Endothelial cell of hepatic sinusoid (primary cell): ENCODE data around the gene SCD.
"Not testable (repeated sequence)": the region's sequence is repeated elsewhere in the genome, so short reads cannot be mapped to it uniquely, and the experiment has no call there.

Experiments
- in situ Hi-C: cut with HindIII; loops from 2 replicates; pipeline ENCODE4 v1.10.0; 2017; ENCODE audit warnings: low sequenced_read_pairs

Gene SCD

DNA sequence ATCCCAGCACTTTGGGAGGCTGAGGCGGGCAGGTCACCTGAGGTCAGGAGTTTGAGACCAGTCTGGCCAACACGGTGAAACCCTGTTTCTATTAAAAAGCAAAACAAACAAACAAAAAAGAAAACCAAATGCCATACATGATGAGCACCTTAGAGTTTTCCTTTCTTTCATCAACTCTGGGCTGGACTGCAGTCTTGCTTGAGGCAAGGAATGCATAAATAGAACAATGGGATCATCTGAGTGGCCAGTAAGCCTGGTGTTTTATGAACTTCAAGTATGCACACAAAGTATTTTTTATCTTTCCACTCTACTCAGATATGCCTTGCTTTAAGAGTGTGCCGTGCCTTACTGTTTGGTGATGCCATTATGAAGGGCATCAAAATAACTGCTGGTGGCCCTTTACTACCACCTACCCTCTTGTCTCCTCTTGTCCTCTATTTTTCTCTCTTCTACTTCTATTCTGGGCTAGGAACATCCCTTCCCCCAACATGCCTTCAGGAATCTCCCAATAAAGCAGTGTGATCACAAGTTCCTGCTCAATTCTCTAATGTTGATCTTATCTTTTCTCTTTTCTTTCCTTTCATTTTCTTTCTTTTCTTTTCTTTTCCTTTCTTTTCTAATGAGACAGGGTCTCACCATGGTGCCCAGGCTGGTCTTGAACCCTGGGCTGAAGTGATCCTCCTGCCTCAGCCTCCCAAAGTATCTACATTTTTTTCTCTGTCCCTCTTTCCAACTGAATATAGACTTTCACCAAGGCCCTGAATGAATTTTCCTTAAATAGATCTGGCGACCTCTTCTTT, 10.2 kb downstream of the SCD start:
- in situ Hi-C loops: no loop called here

- in situ Hi-C loops: no loop called here
These were observed 12.0 kb downstream of the SCD start for GRCh38 chr10:100359030-100359432.

GRCh38 chr10:100359529-100360150, 12.6 kb downstream of the SCD start:
- in situ Hi-C loops: no loop called here

DNA sequence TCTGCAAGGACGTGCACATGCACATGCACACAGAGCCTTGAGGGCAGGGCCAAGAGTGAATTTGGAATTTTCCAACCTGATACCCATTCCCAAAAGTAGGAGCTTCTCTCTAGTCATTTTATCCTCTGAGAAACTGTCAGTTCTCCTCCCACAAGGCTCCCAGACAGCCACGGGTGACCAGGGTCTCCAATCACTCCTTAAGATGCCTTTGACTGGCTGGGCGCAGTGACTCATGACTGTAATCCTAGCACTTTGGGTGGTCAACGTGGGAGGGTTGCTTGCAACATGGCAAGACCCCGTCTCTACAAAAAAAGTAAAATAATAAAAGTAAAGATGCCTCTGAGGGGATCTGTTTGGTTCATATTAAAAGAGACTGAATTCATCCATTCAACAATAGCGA, 13.2 kb downstream of the SCD start:
- in situ Hi-C loops: no loop called here

- in situ Hi-C loops: no loop called here
These were observed 15.8 kb downstream of the SCD start for GRCh38 chr10:100362570-100363496.

- in situ Hi-C loops: no loop called here
These were observed 17.1 kb downstream of the SCD start for GRCh38 chr10:100364175-100364574.

- in situ Hi-C loops: no loop called here
These were observed 17.8 kb downstream of the SCD start for GRCh38 chr10:100364735-100365391.

GRCh38 chr10:100368721-100369120, 21.7 kb downstream of the SCD start:
- in situ Hi-C loops: no loop called here

DNA sequence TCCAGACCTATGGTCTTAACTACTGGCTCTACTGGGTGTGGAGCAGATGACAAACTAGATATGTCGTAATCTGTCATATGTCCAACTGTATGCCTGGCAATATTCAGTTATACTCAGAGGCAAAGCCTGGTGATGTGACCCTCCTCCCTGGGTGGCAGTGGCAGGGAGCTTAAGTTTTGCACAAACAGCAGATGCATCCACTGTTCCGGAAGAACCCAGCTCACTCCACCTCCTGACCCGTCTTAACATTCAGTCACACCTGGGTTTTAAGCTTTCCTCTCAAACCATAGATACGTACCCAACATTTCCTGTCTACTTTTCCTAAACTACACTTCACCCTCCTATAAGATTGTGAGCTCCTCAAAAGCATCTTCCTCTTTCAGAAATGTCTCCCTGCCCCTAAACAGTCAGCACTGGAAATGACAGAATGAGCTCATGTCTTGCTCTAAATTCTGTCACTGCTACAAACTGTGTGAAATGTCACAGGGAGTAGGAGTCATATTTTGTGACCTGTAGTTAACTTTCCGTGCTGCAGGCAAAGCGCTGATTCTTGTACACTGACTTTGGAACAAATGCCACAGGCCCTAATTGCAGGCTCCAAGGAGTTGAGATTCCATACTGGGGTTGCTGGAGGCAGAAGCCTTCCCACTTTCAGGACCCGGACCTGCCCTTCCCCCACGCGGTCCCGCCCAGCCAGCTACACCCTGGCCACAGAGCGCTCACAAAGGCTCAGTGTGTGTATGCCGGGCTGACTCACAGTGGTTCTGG, 23.9 kb downstream of the SCD start:
- in situ Hi-C loops: no loop called here

DNA sequence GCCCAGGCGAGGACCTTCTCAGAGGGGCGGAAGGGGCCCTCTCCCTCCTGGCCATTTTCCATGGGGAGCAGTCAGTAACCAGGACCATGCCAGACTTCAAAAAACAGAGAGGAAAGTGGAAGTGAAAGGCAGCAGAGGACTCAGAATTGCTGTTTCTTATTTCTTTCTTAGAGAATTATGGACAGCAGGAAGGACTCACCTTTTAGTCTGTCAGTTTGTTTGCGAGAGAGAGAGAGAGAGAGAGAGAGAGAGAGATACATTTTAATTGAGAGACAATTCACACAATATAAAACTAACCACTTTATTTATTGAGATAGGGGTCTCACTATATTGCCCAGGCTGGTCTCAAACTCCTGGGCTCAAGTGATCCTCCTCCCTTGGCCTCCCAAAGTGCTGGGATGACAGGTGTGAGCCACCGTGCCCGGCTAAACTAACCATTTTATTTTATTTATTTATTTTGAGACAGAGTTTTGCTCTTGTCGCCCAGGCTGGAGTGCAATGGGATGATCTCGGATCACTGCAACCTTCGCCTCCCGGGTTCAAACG, 24.5 kb downstream of the SCD start:
- in situ Hi-C loops: no loop called here

GRCh38 chr10:100372415-100373297, 25.6 kb downstream of the SCD start:
- in situ Hi-C loops: no loop called here

DNA sequence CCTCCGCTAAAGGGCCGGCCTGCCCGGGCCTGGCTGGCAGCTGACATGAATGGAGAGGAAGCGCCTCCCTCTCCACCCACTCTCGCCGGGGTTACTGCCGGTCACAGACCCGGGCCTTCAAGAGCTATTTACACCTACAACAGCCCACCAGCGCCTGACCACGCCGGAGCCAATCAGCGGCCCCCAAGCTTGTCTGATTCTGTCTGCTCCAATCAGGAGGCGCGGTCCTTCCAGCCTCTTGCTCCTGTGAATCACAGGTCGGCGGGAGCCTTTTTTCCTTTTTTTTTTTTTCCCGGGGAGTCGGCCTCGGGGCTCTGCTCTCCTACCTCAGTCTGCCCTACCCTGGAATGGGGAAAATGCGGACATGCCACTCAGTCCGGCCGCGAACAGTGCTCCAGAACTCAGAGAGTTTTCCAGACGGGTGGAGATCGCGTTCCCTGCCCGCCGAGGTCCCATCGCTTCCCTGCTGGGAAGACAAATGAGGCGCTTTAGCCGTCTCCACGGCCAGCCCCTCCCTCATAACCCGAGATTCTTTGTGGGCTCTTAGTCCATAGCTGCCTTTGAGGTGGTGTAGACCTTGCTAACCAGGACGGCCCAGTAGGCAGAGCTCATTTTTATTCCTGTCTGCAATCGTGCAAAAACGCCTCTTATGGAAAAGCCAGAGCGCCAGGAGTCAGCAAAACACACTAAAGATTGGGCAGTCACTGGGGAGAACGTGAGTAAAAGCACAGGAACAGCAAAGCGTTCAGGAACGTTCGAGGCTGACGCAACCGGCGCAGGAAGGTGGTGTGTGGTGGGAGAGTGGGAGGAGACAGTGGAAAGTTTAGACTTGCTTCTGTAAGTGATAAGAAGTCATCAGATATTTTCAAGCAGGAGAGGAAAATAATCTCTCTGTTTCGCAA, 26.5 kb downstream of the SCD start:
- in situ Hi-C loops: no loop called here

GRCh38 chr10:100374200-100374655, 27.2 kb downstream of the SCD start:
- in situ Hi-C loops: no loop called here

- in situ Hi-C loops: not testable (repeated sequence)
These were observed 27.8 kb downstream of the SCD start for GRCh38 chr10:100374677-100375353.

GRCh38 chr10:100376656-100377055, 29.6 kb downstream of the SCD start:
- in situ Hi-C loops: not testable (repeated sequence)

DNA sequence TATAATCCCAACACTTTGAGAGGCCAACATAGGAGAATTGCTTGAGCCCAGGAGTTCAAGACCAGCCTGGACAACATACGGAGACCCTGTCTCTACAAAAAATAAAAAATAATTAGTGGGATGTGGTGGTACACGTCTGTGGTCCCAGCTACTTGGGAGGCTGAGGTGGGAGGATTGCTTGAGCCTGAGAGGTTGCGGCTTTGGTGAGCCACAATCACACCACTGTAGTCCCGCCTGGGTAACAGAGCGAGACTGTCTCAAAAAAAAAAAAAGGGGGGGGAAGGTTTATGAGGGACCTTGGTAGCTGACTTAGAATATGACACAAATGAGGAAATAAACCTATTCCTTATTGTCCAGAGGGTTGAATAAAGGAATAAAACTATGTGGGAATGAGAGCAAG, 30.8 kb downstream of the SCD start:
- in situ Hi-C loops: no loop called here

GRCh38 chr10:100380400-100380799, 33.4 kb downstream of the SCD start:
- in situ Hi-C loops: no loop called here
